GM12875 (cell line): ENCODE results near the gene RIC1.

Experiments
- H3K4me3 ChIP-seq: one replicate; pipeline ENCODE4 v1.5.1; 2011; ENCODE audit warnings: low read depth, low read length, control low read depth
- TF ChIP-seq, protein P1 (sequence below): IDR thresholded peaks from 2 replicates; pipeline ENCODE4 v1.5.1; 2011; ENCODE audit warnings: low read depth, mild to moderate bottlenecking, control low read depth, inconsistent platforms, low read length, moderate library complexity, borderline replicate concordance; ENCODE audit not compliant: insufficient read depth

Gene RIC1

DNA sequence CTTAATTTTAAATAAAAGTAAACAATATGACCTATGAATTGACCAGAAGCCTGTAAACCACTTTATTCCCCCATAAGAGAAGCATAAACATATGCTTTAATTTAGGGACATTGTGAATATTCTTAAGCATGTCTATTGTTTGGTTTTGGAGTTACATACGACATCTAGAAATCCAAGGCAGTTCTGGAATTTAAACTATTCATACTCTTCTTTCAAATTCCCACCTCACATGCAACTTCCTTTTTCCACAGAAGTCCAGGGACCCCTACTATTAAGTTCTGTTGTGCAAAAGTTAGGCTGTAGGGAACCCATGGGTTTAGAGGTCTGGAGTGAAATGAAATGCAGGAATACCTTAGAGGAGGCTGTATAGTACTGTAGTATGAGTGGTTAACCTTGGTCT is 2.1 kb downstream of the RIC1 start:
- H3K4me3 ChIP-seq: no peak overlapping the region
- TF ChIP-seq, protein P1, sequence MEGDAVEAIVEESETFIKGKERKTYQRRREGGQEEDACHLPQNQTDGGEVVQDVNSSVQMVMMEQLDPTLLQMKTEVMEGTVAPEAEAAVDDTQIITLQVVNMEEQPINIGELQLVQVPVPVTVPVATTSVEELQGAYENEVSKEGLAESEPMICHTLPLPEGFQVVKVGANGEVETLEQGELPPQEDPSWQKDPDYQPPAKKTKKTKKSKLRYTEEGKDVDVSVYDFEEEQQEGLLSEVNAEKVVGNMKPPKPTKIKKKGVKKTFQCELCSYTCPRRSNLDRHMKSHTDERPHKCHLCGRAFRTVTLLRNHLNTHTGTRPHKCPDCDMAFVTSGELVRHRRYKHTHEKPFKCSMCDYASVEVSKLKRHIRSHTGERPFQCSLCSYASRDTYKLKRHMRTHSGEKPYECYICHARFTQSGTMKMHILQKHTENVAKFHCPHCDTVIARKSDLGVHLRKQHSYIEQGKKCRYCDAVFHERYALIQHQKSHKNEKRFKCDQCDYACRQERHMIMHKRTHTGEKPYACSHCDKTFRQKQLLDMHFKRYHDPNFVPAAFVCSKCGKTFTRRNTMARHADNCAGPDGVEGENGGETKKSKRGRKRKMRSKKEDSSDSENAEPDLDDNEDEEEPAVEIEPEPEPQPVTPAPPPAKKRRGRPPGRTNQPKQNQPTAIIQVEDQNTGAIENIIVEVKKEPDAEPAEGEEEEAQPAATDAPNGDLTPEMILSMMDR: no peak

DNA sequence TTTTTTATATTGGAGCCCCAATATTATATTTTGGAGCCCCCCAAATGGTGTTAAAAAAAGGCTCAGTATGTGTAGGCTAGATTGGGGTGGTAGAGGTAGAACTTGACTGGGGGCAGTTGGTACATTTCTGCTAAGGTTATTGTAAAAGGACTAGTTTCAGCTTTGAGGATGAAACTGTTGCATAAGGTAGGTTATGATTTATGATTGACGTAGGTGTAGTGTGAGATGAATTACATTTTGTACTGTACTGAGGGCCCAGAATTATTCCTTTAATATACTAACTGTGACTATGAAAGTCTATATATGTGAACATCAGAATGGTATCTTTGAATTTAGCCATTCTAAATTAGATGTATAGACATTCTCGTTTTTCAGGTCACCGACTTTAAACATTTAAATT is 3.6 kb downstream of the RIC1 start:
- no peak overlapping the region for H3K4me3 ChIP-seq
- TF ChIP-seq, protein P1: no peak

DNA sequence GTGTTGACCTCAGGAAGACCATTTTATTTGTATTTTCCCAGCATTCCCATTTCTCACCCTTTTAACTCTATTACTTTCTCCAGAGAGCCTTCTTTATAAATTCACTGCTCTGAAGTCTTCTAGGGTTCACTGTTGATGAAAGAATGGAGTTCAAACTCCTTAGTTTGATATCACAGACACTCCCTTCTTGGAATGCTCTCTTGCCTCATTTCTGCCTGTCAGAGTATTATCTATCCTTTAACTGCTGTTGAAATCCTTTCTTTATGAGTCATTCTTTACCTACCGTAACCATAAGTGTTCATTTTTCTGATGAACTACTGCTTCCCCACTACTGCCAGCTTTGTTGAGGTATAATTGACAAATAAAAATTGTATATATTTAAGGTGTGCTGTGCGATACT is 4.3 kb downstream of the RIC1 start:
- H3K4me3 ChIP-seq: no peak overlapping the region
- TF ChIP-seq, protein P1: no peak

DNA sequence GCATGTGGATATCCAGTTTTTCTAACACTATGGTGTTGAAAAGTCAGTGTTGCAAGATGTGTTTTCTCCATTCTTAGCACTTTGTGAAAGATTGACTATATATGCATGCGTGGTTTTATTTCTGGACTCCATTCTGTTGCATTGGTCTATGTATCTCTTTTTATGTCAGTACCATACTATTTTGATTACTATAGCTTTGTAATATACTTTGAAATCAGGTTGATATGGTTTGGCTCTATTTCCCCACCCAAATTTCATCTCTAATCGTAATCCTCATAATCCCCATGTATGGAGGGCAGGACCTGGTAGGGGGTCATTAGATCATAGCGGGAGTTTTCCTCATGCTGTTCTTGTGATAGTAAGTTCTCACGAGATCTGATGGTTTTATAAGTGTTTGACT is 6.5 kb downstream of the RIC1 start:
- H3K4me3 ChIP-seq: no peak overlapping the region
- TF ChIP-seq, protein P1: no peak

DNA sequence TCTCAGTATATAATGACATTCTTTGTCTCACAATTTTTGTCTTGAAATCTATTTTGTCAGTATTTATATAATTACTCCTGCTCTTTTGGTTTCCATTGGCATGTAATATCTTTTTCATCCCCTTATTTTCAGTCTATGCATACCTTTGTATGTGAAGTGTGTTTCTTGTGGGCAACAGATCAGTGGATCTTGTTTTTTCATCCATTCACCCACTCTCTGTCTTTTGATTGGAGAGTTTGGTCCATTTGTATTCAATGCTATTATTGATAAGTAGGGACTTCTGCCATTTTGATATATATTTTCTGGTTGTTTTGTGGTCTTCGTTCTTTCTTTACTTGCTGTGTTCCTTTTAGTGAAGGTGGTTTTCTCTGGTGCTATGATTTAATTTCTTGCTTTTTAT is 10.9 kb downstream of the RIC1 start:
- no peak overlapping the region for H3K4me3 ChIP-seq
- TF ChIP-seq, protein P1: no peak

DNA sequence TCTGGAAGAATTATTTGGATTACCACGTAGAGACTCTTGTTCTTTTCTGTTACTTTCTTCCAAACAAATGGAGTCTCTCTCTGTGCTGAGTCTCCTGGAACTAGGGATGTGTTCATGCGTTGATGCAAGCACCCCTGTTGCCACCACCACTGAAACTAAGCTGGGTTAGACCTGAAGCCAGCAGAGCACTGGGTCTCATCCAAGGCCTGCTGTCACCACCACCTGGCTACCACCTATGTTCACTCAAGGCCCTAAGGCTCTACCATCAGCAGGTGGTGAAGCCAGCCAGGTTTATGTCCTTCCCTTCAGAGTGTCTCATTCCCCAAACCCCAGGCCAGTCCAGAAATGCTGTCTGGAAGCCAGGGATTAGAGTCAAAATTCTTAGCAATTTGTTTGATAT is 13.3 kb downstream of the RIC1 start:
- TF ChIP-seq, protein P1: no peak
- H3K4me3 ChIP-seq: no peak overlapping the region

DNA sequence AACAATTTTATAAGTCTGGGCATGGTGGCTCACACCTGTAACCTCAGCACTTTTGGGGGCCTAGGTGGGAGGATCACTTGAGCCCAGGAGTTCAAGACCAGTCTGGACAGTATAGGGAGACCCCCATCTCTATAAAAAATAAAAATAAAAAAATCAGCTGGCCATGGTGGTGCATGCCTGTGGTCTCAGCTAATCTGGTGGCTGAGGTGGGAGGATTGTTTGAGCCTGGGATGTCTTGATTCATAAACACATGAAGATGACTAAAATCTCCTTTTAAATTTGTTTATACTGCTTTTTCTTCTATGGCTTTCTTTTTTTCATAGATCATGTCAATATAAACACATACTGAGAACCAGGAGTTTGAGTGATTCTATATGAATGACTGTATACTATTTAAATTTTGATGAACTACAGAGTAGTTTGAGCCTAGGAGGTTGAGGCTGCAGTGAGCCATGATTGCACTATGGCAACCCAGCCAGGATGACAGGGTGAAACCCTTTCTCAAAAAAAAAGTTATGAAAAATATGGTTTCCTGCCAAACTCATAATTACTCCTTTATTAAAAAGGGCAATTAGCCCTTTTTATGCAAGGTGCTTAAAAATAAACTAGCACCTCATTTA is 14.2 kb downstream of the RIC1 start:
- TF ChIP-seq, protein P1: no peak
- H3K4me3 ChIP-seq: no peak overlapping the region
